D721Med (cell line): ENCODE data around the gene C9orf78.

Experiments used
- DNase-seq: peaks from one replicate; pipeline ENCODE4 v3.0.0; 2011; ENCODE audit warnings: low spot score; ENCODE audit not compliant: insufficient read length
- FAIRE-seq: peaks from 2 replicates; lab custom pipeline; 2011; peaks lifted over from hg19 to GRCh38; lab: Jason Lieb, UNC
- CTCF ChIP-seq: IDR thresholded peaks from 2 replicates; pipeline ENCODE4 v1.5.1; 2012; ENCODE audit warnings: mild to moderate bottlenecking, control low read depth; ENCODE audit not compliant: insufficient read depth; ENCODE audit errors: missing control alignments

C9orf78 gene

GRCh38 chr9:129826759-129827158 lies 8.3 kb downstream of the C9orf78 start:
- TF ChIP-seq CTCF: no peak
- FAIRE-seq (no peak), DNase-seq (no peak)

- no peak for FAIRE-seq
- peak; percentile 48 for DNase-seq
These were observed 8.7 kb downstream of the C9orf78 start for GRCh38 chr9:129826344-129826743.

GRCh38 chr9:129823935-129824601 lies 11.0 kb downstream of the C9orf78 start, which contains the start of gene TOR1A:
TOR1A (minus strand) TSS chr9:129824136; CDS start chr9:129824085, 51 bp downstream.
- TF ChIP-seq CTCF: no peak
- FAIRE-seq (no peak), DNase-seq (peak; percentile 66)

More at GRCh38 chr9:129826344-129826743, 8.7 kb downstream of the C9orf78 start:
- TF ChIP-seq CTCF: no peak

- TF ChIP-seq CTCF: no peak
- no peak for FAIRE-seq
- DNase-seq: no peak
These were observed 11.5 kb downstream of the C9orf78 start for GRCh38 chr9:129823542-129823934.

- TF ChIP-seq CTCF: no peak
- no peak for FAIRE-seq
- no peak for DNase-seq
These were observed 12.1 kb downstream of the C9orf78 start for GRCh38 chr9:129822898-129823541.

- DNase-seq: no peak
- no peak for FAIRE-seq
- no peak for TF ChIP-seq CTCF
These were observed 18.3 kb downstream of the C9orf78 start for GRCh38 chr9:129816501-129817435.
